Measurements from ENCODE around the gene ZCCHC24.

The ZCCHC24 gene

GRCh38 chr10:79378383-79378646 lies 67.1 kb downstream of the ZCCHC24 start:
- ChIA-PET POLR2A (no interaction called here), CTCF (interaction anchor here (1.2 kb wide), 1 partner anchor 10 kb away, joined by 4 read pairs; no protein-coding TSS in a partner anchor)
- DNase-seq (ENCODE audit: low read depth, low spot score): no peak
- TF ChIP-seq, protein P1, sequence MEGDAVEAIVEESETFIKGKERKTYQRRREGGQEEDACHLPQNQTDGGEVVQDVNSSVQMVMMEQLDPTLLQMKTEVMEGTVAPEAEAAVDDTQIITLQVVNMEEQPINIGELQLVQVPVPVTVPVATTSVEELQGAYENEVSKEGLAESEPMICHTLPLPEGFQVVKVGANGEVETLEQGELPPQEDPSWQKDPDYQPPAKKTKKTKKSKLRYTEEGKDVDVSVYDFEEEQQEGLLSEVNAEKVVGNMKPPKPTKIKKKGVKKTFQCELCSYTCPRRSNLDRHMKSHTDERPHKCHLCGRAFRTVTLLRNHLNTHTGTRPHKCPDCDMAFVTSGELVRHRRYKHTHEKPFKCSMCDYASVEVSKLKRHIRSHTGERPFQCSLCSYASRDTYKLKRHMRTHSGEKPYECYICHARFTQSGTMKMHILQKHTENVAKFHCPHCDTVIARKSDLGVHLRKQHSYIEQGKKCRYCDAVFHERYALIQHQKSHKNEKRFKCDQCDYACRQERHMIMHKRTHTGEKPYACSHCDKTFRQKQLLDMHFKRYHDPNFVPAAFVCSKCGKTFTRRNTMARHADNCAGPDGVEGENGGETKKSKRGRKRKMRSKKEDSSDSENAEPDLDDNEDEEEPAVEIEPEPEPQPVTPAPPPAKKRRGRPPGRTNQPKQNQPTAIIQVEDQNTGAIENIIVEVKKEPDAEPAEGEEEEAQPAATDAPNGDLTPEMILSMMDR (IDR thresholded peaks at IDR 0.05; ENCODE audit: insufficient read depth, low read length, missing control alignments): no peak
- no peak overlapping the region for H3K4me3 ChIP-seq (ENCODE audit: low read depth, low read length)

DNA sequence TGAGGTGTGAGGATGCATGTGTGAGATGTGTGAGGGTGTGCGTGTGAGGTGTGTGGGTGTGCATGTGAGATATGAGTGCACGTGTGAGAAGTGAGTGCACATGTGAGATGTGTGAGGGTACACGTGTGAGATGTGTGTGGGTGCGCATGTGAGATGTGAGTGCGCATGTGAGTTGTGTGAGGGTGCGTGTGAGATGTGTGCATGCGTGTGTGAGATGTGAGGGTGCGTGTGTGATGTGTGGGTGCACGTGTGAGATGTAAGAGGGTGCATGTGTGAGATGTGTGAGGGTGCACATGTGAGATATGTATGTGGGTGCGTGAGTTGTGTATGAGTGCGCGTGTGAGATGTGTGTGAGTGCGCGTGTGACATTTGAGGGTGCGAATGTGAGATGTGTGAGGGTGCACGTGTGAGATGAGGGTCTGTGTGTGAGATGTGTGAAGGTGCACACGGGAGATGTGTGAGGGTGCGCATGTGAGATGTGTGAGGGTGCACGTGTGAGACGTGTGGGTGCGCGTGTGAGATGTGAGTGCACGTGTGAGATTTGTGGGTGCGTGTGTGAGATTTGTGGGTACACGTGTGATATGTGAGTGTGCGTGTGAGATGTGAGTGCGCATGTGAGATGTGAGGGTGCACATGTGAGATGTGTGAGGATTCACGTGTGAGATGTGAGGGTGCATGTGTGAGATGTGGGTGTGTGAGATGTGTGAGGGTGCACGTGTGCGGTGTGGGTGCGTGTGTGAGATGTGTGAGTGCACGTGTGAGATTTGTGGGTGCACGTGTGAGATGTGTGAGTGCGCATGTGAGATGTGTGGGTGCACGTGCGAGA lies 67.7 kb downstream of the ZCCHC24 start:
- TF ChIP-seq, protein P1 (IDR thresholded peaks at IDR 0.05; ENCODE audit: insufficient read depth, low read length, missing control alignments): no peak
- ChIA-PET CTCF (no interaction called here), POLR2A (no interaction called here)
- no peak overlapping the region for H3K4me3 ChIP-seq (ENCODE audit: low read depth, low read length)
- DNase-seq (ENCODE audit: low read depth, low spot score): no peak

DNA sequence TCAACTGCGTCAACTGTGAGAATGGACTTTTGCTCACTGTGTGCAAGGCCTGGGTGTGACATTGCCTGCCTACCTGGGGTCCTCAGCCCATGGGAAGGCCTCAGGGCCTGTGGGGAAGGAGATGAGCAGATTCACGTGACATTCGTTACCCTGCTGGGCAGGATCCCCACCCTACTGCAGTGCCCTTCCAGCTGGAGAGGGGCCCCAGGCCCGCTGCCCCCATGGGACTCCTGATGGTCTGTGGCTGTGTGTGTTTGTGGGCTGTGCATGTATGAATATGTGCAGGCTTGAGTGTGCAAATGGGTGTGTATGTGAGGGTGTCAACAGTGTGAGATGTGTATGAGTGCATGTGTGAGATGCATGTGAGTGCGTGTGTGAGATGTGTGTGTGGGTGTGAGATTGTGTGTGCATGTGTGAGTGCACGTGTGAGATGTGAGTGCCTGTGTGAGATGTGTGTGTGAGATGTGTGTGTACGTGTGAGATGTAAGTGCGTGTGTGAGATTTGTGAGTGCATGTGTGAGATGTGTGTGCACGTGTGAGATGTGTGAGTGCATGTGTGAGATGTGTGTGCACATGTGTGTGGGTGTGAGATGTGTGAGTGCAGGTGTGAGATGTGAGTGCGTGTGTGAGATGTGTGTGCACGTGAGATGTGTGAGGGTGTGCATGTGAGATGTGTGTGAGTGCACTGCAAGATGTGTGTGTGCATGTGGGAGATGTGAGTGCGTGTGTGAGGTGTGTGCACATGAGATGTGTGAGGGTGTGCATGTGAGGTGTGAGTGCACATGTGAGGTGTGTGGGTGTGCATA lies 68.5 kb downstream of the ZCCHC24 start:
- ChIA-PET POLR2A (no interaction called here), CTCF (interaction anchor here (4.8 to 5.9 kb wide), 3 partner anchors 21 to 109 kb away, joined by 42 to 106 read pairs (median 68); no protein-coding TSS in a partner anchor)
- TF ChIP-seq, protein P1 (IDR thresholded peaks at IDR 0.05; ENCODE audit: insufficient read depth, low read length, missing control alignments): no peak
- no peak for DNase-seq (ENCODE audit: low read depth, low spot score)
- H3K4me3 ChIP-seq (ENCODE audit: low read depth, low read length): no peak overlapping the region

DNA sequence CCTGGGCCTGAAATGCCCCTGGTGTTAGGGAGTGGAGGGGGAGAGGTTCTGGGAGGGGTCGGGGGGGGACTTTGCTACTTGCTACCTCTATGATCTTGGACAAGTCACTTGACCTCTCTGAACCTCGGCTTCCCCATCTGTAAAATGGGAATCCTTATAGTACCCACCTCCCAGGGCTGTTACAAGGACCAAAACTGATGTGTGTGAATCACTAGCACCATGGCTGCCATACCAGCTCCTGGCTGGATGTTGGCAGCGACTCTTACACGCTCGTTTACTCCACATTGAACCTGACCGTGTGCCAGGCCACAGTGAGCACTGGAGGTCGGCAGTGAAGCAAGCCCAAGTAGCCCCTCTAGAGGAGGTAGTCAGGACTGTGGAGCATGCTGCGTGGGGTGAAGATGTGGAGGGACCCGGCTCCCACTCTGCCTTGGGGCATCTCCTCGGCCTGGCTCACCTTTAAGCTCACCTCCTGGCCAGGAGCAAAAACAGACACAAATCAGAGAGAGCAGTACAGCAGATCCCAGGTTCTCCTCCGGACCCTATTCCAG lies 69.3 kb downstream of the ZCCHC24 start:
- ChIA-PET POLR2A (no interaction called here), CTCF (interaction anchor here (1.0 to 5.9 kb wide), 14 partner anchors 12 to 671 kb away, joined by 3 to 106 read pairs (median 14); partner anchors contain the start of gene ZCCHC24)
- DNase-seq (ENCODE audit: low read depth, low spot score): no peak
- TF ChIP-seq, protein P1 (IDR thresholded peaks at IDR 0.05; ENCODE audit: insufficient read depth, low read length, missing control alignments): no peak
- H3K4me3 ChIP-seq (ENCODE audit: low read depth, low read length): no peak overlapping the region

- no peak for DNase-seq (ENCODE audit: low read depth, low spot score)
- TF ChIP-seq, protein P1 (IDR thresholded peaks at IDR 0.05; ENCODE audit: insufficient read depth, low read length, missing control alignments): no peak
- POLR2A ChIA-PET: no interaction called here
Measured at GRCh38 chr10:79375321-79376077, 69.9 kb downstream of the ZCCHC24 start.

More at GRCh38 chr10:79375321-79376077, 69.9 kb downstream of the ZCCHC24 start:
- no peak overlapping the region for H3K4me3 ChIP-seq (ENCODE audit: low read depth, low read length)
- CTCF ChIA-PET: interaction anchor here (0.7 to 5.9 kb wide), 23 partner anchors 9 to 672 kb away, joined by 3 to 106 read pairs (median 5); partner anchors contain the start of genes PPIF and ZCCHC24
